ENCODE data around the gene TMOD1. TPM values are rescaled to one million over a fixed set of nuclear protein-coding genes. Genes with fewer than 3 reads are reported as not detected.

TMOD1 gene
- total and polyA plus RNA-seq, 2 of the 13 experiments (the other 11 are each of a cell fraction or from before 2014, with no cell fraction given) = 0.04 to 0.07 TPM

DNA sequence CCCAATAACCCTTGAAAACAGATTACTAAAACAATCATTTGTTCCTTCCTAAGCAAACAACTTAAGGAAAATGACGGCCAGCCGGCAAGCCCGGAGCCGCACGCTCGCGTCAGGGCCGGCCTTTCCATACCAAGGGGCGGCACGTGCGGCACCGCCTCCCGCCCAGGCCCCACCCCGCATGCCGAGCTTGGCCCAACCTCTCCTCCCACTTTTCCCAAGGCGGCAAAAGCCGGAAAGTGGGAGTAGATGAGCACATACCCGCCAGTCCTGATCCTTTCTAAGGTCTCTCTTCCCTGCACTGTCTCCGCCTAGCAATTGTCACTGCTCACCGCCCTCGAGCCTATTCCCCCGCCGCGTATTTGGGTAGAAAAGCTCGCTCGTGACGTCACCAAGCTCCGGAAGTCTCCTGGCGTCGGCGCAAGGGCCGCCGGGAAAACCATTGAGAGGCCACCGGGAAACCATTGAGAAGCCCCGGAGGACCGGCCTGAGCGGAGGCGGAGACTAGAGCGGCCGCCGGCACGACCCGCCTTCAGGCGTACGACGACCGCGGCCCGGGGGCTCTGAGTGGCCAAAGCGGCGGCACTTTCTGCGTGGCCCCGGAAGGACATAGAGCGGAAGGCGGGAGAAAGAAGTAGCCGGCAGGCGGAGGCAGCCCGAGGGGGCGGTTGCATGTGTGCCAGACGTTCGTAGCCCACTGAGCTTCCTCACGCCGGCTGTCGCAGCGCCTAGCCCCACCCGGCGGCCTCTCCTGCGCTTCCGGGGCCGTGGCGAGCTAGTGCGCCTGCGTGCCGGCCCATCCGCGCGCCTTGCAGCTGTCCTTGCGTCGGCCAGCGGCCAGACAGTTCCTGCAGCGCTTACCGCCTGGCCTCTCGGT is 131.8 kb downstream of the TMOD1 start, which contains the start of the genes NCBP1 and TSTD2 (continued):
- TF ChIP-seq, protein P1, sequence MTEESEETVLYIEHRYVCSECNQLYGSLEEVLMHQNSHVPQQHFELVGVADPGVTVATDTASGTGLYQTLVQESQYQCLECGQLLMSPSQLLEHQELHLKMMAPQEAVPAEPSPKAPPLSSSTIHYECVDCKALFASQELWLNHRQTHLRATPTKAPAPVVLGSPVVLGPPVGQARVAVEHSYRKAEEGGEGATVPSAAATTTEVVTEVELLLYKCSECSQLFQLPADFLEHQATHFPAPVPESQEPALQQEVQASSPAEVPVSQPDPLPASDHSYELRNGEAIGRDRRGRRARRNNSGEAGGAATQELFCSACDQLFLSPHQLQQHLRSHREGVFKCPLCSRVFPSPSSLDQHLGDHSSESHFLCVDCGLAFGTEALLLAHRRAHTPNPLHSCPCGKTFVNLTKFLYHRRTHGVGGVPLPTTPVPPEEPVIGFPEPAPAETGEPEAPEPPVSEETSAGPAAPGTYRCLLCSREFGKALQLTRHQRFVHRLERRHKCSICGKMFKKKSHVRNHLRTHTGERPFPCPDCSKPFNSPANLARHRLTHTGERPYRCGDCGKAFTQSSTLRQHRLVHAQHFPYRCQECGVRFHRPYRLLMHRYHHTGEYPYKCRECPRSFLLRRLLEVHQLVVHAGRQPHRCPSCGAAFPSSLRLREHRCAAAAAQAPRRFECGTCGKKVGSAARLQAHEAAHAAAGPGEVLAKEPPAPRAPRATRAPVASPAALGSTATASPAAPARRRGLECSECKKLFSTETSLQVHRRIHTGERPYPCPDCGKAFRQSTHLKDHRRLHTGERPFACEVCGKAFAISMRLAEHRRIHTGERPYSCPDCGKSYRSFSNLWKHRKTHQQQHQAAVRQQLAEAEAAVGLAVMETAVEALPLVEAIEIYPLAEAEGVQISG (CRISPR knock-in tag; IDR thresholded peaks at IDR 0.05) = peak; percentile 99
- peak; percentile 56 for TF ChIP-seq ERF (CRISPR knock-in tag; IDR thresholded peaks at IDR 0.05)
- TF ChIP-seq, protein P2, sequence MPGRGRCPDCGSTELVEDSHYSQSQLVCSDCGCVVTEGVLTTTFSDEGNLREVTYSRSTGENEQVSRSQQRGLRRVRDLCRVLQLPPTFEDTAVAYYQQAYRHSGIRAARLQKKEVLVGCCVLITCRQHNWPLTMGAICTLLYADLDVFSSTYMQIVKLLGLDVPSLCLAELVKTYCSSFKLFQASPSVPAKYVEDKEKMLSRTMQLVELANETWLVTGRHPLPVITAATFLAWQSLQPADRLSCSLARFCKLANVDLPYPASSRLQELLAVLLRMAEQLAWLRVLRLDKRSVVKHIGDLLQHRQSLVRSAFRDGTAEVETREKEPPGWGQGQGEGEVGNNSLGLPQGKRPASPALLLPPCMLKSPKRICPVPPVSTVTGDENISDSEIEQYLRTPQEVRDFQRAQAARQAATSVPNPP (CRISPR knock-in tag; IDR thresholded peaks at IDR 0.05) = 0 out of 2 replicates have a peak, but pooled peaks have one; percentile 19
- peak; percentile 95 for TF ChIP-seq NFYB (CRISPR knock-in tag; IDR thresholded peaks at IDR 0.05)
- no peak for TF ChIP-seq HOXA7 (CRISPR knock-in tag; IDR thresholded peaks at IDR 0.05)
- peak; percentile 70 for TF ChIP-seq ZEB1 (IDR thresholded peaks at IDR 0.05; ENCODE audit: insufficient replicate concordance, low read depth)
- no peak for TF ChIP-seq ZNF317 (CRISPR knock-in tag; IDR thresholded peaks at IDR 0.05)
- no peak for TF ChIP-seq NRL (CRISPR knock-in tag; IDR thresholded peaks at IDR 0.05; ENCODE audit: borderline replicate concordance)
- 0 out of 2 replicates have a peak, but pooled peaks have one; percentile 13 for TF ChIP-seq MTF1 (CRISPR knock-in tag; IDR thresholded peaks at IDR 0.05)
- peak; percentile 50; the same call in 1 of the 2 replicates for TF ChIP-seq ZNF772 (CRISPR knock-in tag; IDR thresholded peaks at IDR 0.05)
- TF ChIP-seq ZNF44 (CRISPR knock-in tag; IDR thresholded peaks at IDR 0.05) = peak; percentile 20
- TF ChIP-seq, protein P3, sequence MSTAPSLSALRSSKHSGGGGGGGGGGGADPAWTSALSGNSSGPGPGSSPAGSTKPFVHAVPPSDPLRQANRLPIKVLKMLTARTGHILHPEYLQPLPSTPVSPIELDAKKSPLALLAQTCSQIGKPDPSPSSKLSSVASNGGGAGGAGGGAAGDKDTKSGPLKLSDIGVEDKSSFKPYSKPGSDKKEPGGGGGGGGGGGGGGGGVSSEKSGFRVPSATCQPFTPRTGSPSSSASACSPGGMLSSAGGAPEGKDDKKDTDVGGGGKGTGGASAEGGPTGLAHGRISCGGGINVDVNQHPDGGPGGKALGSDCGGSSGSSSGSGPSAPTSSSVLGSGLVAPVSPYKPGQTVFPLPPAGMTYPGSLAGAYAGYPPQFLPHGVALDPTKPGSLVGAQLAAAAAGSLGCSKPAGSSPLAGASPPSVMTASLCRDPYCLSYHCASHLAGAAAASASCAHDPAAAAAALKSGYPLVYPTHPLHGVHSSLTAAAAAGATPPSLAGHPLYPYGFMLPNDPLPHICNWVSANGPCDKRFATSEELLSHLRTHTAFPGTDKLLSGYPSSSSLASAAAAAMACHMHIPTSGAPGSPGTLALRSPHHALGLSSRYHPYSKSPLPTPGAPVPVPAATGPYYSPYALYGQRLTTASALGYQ (CRISPR knock-in tag; IDR thresholded peaks at IDR 0.05) = peak; percentile 34
- TF ChIP-seq KMT2B (CRISPR knock-in tag; IDR thresholded peaks at IDR 0.05) = peak; percentile 96
- TF ChIP-seq TP53 (CRISPR knock-in tag; conservative IDR thresholded peaks at IDR 0.05) = peak; percentile 50
- 0 out of 2 replicates have a peak, but pooled peaks have one; percentile 26 for TF ChIP-seq ZNF251 (CRISPR knock-in tag; IDR thresholded peaks at IDR 0.05)
- peak; percentile 20; the same call in 1 of the 2 replicates for TF ChIP-seq FOSL2 (CRISPR knock-in tag; IDR thresholded peaks at IDR 0.05)
- TF ChIP-seq KDM5A (IDR thresholded peaks at IDR 0.05; ENCODE audit: borderline replicate concordance, low read length) = peak; percentile 39; the same call in 1 of the 2 replicates
- 0 out of 2 replicates have a peak, but pooled peaks have one; percentile 9 for TF ChIP-seq ONECUT2 (CRISPR knock-in tag; IDR thresholded peaks at IDR 0.05)
- peak; percentile 82; the same call in 1 of the 2 replicates for TF ChIP-seq ZNF350 (CRISPR knock-in tag; IDR thresholded peaks at IDR 0.05; ENCODE audit: borderline replicate concordance, low read depth)
- TF ChIP-seq ASH2L (IDR thresholded peaks at IDR 0.05; ENCODE audit: insufficient read length, low read depth, low read length) = peak; percentile 86
- TF ChIP-seq CHD2 (IDR thresholded peaks at IDR 0.05; ENCODE audit: low read depth, low read length) = no peak
- no peak for TF ChIP-seq NR3C1 (CRISPR knock-in tag; IDR thresholded peaks at IDR 0.05)
- TF ChIP-seq, protein P4, sequence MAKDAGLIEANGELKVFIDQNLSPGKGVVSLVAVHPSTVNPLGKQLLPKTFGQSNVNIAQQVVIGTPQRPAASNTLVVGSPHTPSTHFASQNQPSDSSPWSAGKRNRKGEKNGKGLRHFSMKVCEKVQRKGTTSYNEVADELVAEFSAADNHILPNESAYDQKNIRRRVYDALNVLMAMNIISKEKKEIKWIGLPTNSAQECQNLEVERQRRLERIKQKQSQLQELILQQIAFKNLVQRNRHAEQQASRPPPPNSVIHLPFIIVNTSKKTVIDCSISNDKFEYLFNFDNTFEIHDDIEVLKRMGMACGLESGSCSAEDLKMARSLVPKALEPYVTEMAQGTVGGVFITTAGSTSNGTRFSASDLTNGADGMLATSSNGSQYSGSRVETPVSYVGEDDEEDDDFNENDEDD (CRISPR knock-in tag; IDR thresholded peaks at IDR 0.05; ENCODE audit: borderline replicate concordance) = peak; percentile 87; the same call in 1 of the 2 replicates
